IMR-90 (cell line): ENCODE data around the gene TNS1. TPM values are rescaled to one million over a fixed set of nuclear protein-coding genes. Genes with fewer than 3 reads are reported as not detected.

Source experiments
- ATAC-seq: fragments of 200-7000 bp; cut with Tn5 transposase; 2 replicates; pipeline ENCODE4 v1.9.1; 2020; ENCODE audit warnings: low read depth, mild to moderate bottlenecking, moderate library complexity
- BruUV-seq: library from RNA; stranded (reverse); fragments of 400-500 nt; replicated peaks from 2 replicates; lab custom pipeline; 2021; lab: Mats Ljungman, UMichigan
- CTCF ChIA-PET: fragments of 300-600 bp; formaldehyde crosslinking; extraction: SDS; loops from one replicate; lab custom pipeline; 2021; ENCODE audit warnings: antibody characterized with exemption; lab: Yijun Ruan, JAX
- POLR2A ChIA-PET: fragments of 300-600 bp; sonication (Branson Sonifier 250); formaldehyde crosslinking; loops from one replicate; lab custom pipeline; 2022; ENCODE audit warnings: antibody characterized with exemption; ENCODE audit not compliant: unreplicated experiment; lab: Charles Lee
- DNase-seq: peaks from one replicate; pipeline ENCODE4 v3.0.0; 2013
- H2AFZ ChIP-seq: replicated peaks from 2 replicates; pipeline ENCODE3; 2013; ENCODE audit warnings: low read length, mild to moderate bottlenecking; ENCODE audit not compliant: poor library complexity
- H2AK5ac ChIP-seq: 2 replicates; pipeline ENCODE4 v1.6.1; 2013; ENCODE audit warnings: low read depth, low read length, inconsistent platforms
- H2AK9ac ChIP-seq: replicated peaks from 2 replicates; pipeline ENCODE3; 2013; ENCODE audit warnings: mild to moderate bottlenecking, low read depth, low read length, moderate library complexity; ENCODE audit not compliant: poor library complexity
- H2BK120ac ChIP-seq: 2 replicates; pipeline ENCODE4 v1.6.1; 2013; ENCODE audit warnings: low read depth, low read length, inconsistent platforms
- H2BK15ac ChIP-seq: 3 replicates; pipeline ENCODE4 v1.6.1; 2013; ENCODE audit warnings: low read depth, low read length, inconsistent platforms
- H2BK20ac ChIP-seq: 2 replicates; pipeline ENCODE4 v1.6.1; 2013; ENCODE audit warnings: low read depth, mild to moderate bottlenecking, inconsistent platforms, low read length, moderate library complexity
- H2BK5ac ChIP-seq: 2 replicates; pipeline ENCODE4 v1.6.1; 2013; ENCODE audit warnings: mild to moderate bottlenecking, low read depth, low read length, inconsistent platforms; ENCODE audit not compliant: poor library complexity, severe bottlenecking
- H3K14ac ChIP-seq: replicated peaks from 2 replicates; pipeline ENCODE4 v1.6.1; 2013; ENCODE audit warnings: low read depth, low read length, inconsistent platforms
- H3K18ac ChIP-seq: 2 replicates; pipeline ENCODE4 v1.6.1; 2013; ENCODE audit warnings: low read depth, low read length, control low read depth
- H3K23ac ChIP-seq: 2 replicates; pipeline ENCODE4 v1.6.1; 2013; ENCODE audit warnings: low read depth, low read length, inconsistent platforms
- H3K27ac ChIP-seq: 2 replicates; pipeline ENCODE4 v1.5.1; 2013; ENCODE audit warnings: mild to moderate bottlenecking, control low read depth, low read length; ENCODE audit not compliant: insufficient read depth
- H3K27me3 ChIP-seq: 2 replicates; pipeline ENCODE4 v1.6.1; 2013; ENCODE audit warnings: low read length; ENCODE audit not compliant: control insufficient read depth, insufficient read depth
- H3K36me3 ChIP-seq: 2 replicates; pipeline ENCODE4 v1.6.1; 2013; ENCODE audit warnings: low read length, mixed read lengths; ENCODE audit not compliant: control insufficient read depth, insufficient read depth
- H3K4ac ChIP-seq: 2 replicates; pipeline ENCODE4 v1.6.1; 2013; ENCODE audit warnings: low read depth, low read length, inconsistent platforms
- H3K4me1 ChIP-seq: 2 replicates; pipeline ENCODE4 v1.6.1; 2013; ENCODE audit warnings: low read length, mixed read lengths; ENCODE audit not compliant: control insufficient read depth, insufficient read depth
- H3K4me2 ChIP-seq: 2 replicates; pipeline ENCODE4 v1.6.1; 2013; ENCODE audit warnings: low read depth, mild to moderate bottlenecking, control low read depth, low read length, moderate library complexity
- H3K4me3 ChIP-seq: 2 replicates; pipeline ENCODE4 v1.5.1; 2013; ENCODE audit warnings: low read depth, mild to moderate bottlenecking, control low read depth, low read length, moderate library complexity; ENCODE audit not compliant: insufficient read depth
- H3K56ac ChIP-seq: 2 replicates; pipeline ENCODE4 v1.6.1; 2013; ENCODE audit warnings: low read length, inconsistent platforms; ENCODE audit not compliant: insufficient read depth; ENCODE audit errors: extremely low read depth
- H3K79me1 ChIP-seq, 2 experiments: 2 replicates each; pipeline ENCODE4 v1.6.1; 2013; ENCODE audit warnings: low read length in 2 of 2, inconsistent platforms in 1 of 2, low read depth in 1 of 2
- H3K9ac ChIP-seq: 2 replicates; pipeline ENCODE4 v1.6.1; 2013; ENCODE audit warnings: low read depth, low read length, control low read depth
- H3K9me1 ChIP-seq: 2 replicates; pipeline ENCODE4 v1.6.1; 2013; ENCODE audit warnings: low read length, inconsistent platforms; ENCODE audit not compliant: insufficient read depth
- H3K9me3 ChIP-seq: 2 replicates; pipeline ENCODE4 v1.6.1; 2013; ENCODE audit warnings: low read length; ENCODE audit not compliant: control insufficient read depth, insufficient read depth
- H4K20me1 ChIP-seq: 2 replicates; pipeline ENCODE4 v1.6.1; 2013; ENCODE audit warnings: low read length, inconsistent platforms; ENCODE audit not compliant: insufficient read depth
- H4K5ac ChIP-seq: 2 replicates; pipeline ENCODE4 v1.6.1; 2013; ENCODE audit warnings: mild to moderate bottlenecking, low read depth, low read length, control low read depth
- H4K8ac ChIP-seq, 2 experiments: 2 replicates each; pipeline ENCODE4 v1.6.1; 2013; ENCODE audit warnings: low read depth in 2 of 2, low read length in 2 of 2, control low read depth in 1 of 2, inconsistent platforms in 1 of 2
- H4K91ac ChIP-seq: 2 replicates; pipeline ENCODE4 v1.6.1; 2013; ENCODE audit warnings: low read depth, low read length, inconsistent platforms; ENCODE audit not compliant: insufficient read depth
- BHLHE40 ChIP-seq: fragments of 150-350 bp; IDR thresholded peaks from 2 replicates; pipeline ENCODE4 v1.6.1; 2016; ENCODE audit warnings: mild to moderate bottlenecking, low read depth, low read length
- CEBPB ChIP-seq: IDR thresholded peaks from 2 replicates; pipeline ENCODE4 v1.6.1; 2012; ENCODE audit warnings: low read depth, low read length, improper control_type of control experiment
- CHD1 ChIP-seq: IDR thresholded peaks from 2 replicates; pipeline ENCODE4 v1.6.1; 2012; ENCODE audit warnings: low read depth, low read length, improper control_type of control experiment
- FOS ChIP-seq: fragments of 150-350 bp; IDR thresholded peaks from 2 replicates; pipeline ENCODE4 v1.6.1; 2016; ENCODE audit warnings: low read depth, low read length
- MAZ ChIP-seq: IDR thresholded peaks from 2 replicates; pipeline ENCODE4 v1.6.1; 2012; ENCODE audit warnings: low read depth, mild to moderate bottlenecking, low read length, improper control_type of control experiment, moderate library complexity, borderline replicate concordance
- MXI1 ChIP-seq: IDR thresholded peaks from 2 replicates; pipeline ENCODE4 v1.6.1; 2012; ENCODE audit warnings: low read depth, mild to moderate bottlenecking, low read length, moderate library complexity, borderline replicate concordance
- POLR2A ChIP-seq: IDR thresholded peaks from 2 replicates; pipeline ENCODE4 v1.6.1; 2012; ENCODE audit warnings: mild to moderate bottlenecking, low read depth, low read length
- RAD21 ChIP-seq: IDR thresholded peaks from 2 replicates; pipeline ENCODE4 v1.6.1; 2012; ENCODE audit warnings: low read length, improper control_type of control experiment
- RCOR1 ChIP-seq: IDR thresholded peaks from 2 replicates; pipeline ENCODE4 v1.6.1; 2012; ENCODE audit warnings: mild to moderate bottlenecking, low read length, improper control_type of control experiment; ENCODE audit not compliant: insufficient replicate concordance
- WGBS, 2 experiments: methylation state at CpG; one replicate each; pipeline versions ENCODE4 v1.1.5 to v1.1.7; 2013; ENCODE audit warnings: missing lambda C conversion rate in 2 of 2; ENCODE audit not compliant: insufficient read length in 1 of 2; ENCODE audit errors: extremely low coverage in 2 of 2; 5-methylcytosine and 5-hydroxymethylcytosine counted together
- dilution Hi-C: fragments of 300-500 bp; cut with HindIII; formaldehyde crosslinking; loops from one replicate; pipeline ENCODE4 v1.14.3; 2018; ENCODE audit warnings: low sequenced_read_pairs; ENCODE audit not compliant: unreplicated experiment
- in situ Hi-C: fragments of 300-500 bp; cut with MboI; formaldehyde crosslinking; loops from 3 replicates; pipeline ENCODE4 v1.14.3; 2019; ENCODE audit warnings: low sequenced_read_pairs, inconsistent platforms, mixed read lengths
- intact Hi-C: fragments of 100-400 bp; cut with micrococcal nuclease; formaldehyde crosslinking; loops from 2 replicates; pipeline ENCODE4 v1.10.0; 2022
- polyA plus RNA-seq, 3 experiments: library from polyadenylated mRNA; depleted of rRNA; stranded (reverse); fragments of >200 nt; gene quantifications; 2 replicates each; pipeline ENCODE4 v1.2.3, GENCODE V29; 2012; ENCODE audit warnings: low replicate concordance in 1 of 3
- total RNA-seq: library from RNA; depleted of rRNA; stranded (reverse); fragments of >200 nt; gene quantifications from 2 replicates; pipeline ENCODE4 v1.2.3, GENCODE V29; 2012
- TF ChIP-seq, protein P1 (sequence below): fragments of 150-350 bp; IDR thresholded peaks from 2 replicates; pipeline ENCODE4 v1.6.1; 2016; ENCODE audit warnings: low read depth, mild to moderate bottlenecking, low read length, moderate library complexity, borderline replicate concordance
- TF ChIP-seq, protein P2 (sequence below): conservative IDR thresholded peaks from 2 replicates; pipeline ENCODE4 v1.5.1; 2012; ENCODE audit warnings: mild to moderate bottlenecking, low read depth, low read length, improper control_type of control experiment

Gene TNS1
- total and polyA plus RNA-seq, 2 of the 4 experiments (the other 2 are of a cell fraction): 41.1 to 45.2 TPM

DNA sequence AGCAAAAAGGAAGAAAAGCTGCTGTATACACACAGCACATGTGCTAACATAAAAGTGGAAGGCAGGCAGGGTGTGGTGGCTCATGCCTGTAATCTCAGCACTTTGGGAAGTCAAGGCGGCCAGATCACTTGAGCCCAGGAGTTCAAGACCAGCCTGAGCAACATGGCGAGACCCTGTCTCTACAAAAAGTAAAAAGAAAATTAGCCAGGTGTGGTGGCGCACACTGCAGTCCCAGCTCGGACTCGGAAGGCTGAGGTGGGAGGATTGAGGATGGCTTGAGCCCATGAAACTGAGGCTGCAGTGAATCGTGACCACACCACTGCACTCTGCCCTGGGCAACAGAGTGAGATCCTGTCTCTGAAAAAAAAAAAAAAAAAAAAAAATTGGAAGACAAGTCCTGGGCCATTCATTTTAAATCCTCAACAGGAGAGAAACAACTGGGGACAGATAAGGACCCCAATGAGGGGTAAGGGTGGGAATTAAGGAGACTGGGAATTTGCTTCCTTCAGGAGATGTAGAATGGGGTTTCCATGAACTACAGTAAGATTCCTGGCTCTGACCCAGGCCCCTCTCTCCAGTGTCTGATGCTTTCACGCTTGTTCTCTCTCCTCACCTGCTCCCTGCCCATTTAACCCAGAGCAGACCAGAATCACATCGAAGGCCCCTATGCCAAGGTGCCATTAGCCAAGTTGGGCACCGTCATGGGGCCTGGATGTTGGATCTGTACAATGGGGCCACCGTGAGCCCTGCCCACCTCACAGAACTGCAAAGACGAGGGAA lies 29.6 kb downstream of the TNS1 start:
- H3K4me2 ChIP-seq: no peak overlapping the region
- no peak overlapping the region for H3K4ac ChIP-seq
- no peak overlapping the region for H4K5ac ChIP-seq
- H3K4me1 ChIP-seq: peaks cover 7% of the 10 kb centered on the region; the same call in 1 of the 2 replicates
- H2BK120ac ChIP-seq: no peak overlapping the region
- H3K9ac ChIP-seq: no peak overlapping the region; the same call in 1 of the 2 replicates
- H2BK20ac ChIP-seq: no peak overlapping the region
- H3K56ac ChIP-seq: no peak overlapping the region
- H2AK5ac ChIP-seq: no peak overlapping the region
- no peak overlapping the region for H2AFZ ChIP-seq
- no CpG with 5 or more reads among the region's 11 CpGs for WGBS, 2 experiments
- no peak overlapping the region for H4K91ac ChIP-seq
- H3K9me1 ChIP-seq: peaks cover 8% of the 10 kb centered on the region; the same call in 1 of the 2 replicates
- no peaks in the 10 kb centered on the region for H3K9me3 ChIP-seq
- intact Hi-C loops (no loop called here), in situ Hi-C loops (no loop called here), dilution Hi-C loops (no loop called here)
- H2BK15ac ChIP-seq: no peak overlapping the region
- ChIA-PET CTCF (no interaction called here), POLR2A (no interaction called here)
- no peak overlapping the region for H3K4me3 ChIP-seq
- no peak overlapping the region for H2BK5ac ChIP-seq
- H3K14ac ChIP-seq: no peak overlapping the region
- H4K8ac ChIP-seq: no peak overlapping the region
- no peak overlapping the region for H3K18ac ChIP-seq
- H3K27me3 ChIP-seq: no peaks in the 10 kb centered on the region
- no TSS peak for BruUV-seq
- H3K23ac ChIP-seq: no peak overlapping the region
- peaks cover 8% of the 10 kb centered on the region; the same call in 1 of the 2 replicates for H4K20me1 ChIP-seq
- no peak for ATAC-seq
- no peak overlapping the region for H3K27ac ChIP-seq
- H3K79me1 ChIP-seq: peaks cover 13 to 65% of the 10 kb centered on the region in 2 experiments; a peak in 3 of 4 replicates
- no peak for DNase-seq
- TF ChIP-seq FOS: no peak
- no peak for TF ChIP-seq RAD21
- TF ChIP-seq CEBPB: no peak
- no peak for TF ChIP-seq RCOR1
- TF ChIP-seq, protein P1, sequence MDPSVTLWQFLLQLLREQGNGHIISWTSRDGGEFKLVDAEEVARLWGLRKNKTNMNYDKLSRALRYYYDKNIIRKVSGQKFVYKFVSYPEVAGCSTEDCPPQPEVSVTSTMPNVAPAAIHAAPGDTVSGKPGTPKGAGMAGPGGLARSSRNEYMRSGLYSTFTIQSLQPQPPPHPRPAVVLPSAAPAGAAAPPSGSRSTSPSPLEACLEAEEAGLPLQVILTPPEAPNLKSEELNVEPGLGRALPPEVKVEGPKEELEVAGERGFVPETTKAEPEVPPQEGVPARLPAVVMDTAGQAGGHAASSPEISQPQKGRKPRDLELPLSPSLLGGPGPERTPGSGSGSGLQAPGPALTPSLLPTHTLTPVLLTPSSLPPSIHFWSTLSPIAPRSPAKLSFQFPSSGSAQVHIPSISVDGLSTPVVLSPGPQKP: no peak
- no peak for TF ChIP-seq MXI1
- no peak for TF ChIP-seq BHLHE40
- no peak for TF ChIP-seq POLR2A
- TF ChIP-seq, protein P2, sequence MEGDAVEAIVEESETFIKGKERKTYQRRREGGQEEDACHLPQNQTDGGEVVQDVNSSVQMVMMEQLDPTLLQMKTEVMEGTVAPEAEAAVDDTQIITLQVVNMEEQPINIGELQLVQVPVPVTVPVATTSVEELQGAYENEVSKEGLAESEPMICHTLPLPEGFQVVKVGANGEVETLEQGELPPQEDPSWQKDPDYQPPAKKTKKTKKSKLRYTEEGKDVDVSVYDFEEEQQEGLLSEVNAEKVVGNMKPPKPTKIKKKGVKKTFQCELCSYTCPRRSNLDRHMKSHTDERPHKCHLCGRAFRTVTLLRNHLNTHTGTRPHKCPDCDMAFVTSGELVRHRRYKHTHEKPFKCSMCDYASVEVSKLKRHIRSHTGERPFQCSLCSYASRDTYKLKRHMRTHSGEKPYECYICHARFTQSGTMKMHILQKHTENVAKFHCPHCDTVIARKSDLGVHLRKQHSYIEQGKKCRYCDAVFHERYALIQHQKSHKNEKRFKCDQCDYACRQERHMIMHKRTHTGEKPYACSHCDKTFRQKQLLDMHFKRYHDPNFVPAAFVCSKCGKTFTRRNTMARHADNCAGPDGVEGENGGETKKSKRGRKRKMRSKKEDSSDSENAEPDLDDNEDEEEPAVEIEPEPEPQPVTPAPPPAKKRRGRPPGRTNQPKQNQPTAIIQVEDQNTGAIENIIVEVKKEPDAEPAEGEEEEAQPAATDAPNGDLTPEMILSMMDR: no peak
- TF ChIP-seq CHD1: no peak
- TF ChIP-seq MAZ: no peak
- H2AK9ac ChIP-seq: no peak overlapping the region
- peaks cover 25% of the 10 kb centered on the region for H3K36me3 ChIP-seq
